Fibroblast of mammary gland (primary cell): Measurements from ENCODE around the gene NME3.
"Not testable (repeated sequence)": the region's sequence is repeated elsewhere in the genome, so short reads cannot be mapped to it uniquely, and the experiment has no call there.

Experiments
- DNase-seq: peaks from one replicate; pipeline ENCODE4 v3.0.0-alpha.2; 2010; ENCODE audit warnings: low read depth
- H3K4me3 ChIP-seq: 2 replicates; pipeline ENCODE4 v1.5.1; 2011; ENCODE audit warnings: low read depth, mild to moderate bottlenecking, low read length, moderate library complexity; ENCODE audit not compliant: control insufficient read depth
- TF ChIP-seq, protein P1 (sequence below): conservative IDR thresholded peaks from 2 replicates; pipeline ENCODE4 v1.5.1; 2011; ENCODE audit warnings: low read depth, low read length, inconsistent platforms; ENCODE audit not compliant: control insufficient read depth, insufficient read depth

The NME3 gene

DNA sequence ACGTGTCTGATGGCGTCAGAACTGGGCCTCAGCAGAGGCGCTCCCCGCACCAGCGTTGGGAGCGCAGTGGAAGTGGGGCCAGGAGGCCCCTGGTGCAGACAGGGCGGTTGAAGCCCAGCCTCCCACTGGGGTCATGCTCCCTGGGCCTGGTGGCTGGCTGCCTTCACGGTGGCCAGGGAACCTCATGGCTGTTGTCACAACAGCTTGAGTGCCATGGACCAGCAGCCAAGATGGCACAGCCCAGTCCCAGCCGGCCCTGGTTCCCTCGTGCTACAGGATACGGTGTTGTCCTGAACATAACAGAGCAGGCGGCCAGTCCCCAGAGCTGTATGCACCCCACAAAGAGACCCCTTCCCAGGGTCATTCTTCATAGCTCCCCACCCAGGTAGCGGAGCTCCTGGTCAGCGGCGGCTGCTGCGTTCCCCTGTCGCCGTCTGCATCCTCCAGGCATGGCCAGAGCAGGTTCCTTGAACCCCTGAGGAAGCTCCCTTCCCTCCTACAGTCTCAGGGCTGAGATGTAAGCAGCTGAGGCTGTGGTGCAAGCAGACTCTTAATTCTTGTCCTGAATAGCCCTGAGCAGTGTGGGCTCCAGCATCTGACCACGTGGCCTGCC is 29.7 kb downstream of the NME3 start:
- H3K4me3 ChIP-seq: no peak overlapping the region
- TF ChIP-seq, protein P1, sequence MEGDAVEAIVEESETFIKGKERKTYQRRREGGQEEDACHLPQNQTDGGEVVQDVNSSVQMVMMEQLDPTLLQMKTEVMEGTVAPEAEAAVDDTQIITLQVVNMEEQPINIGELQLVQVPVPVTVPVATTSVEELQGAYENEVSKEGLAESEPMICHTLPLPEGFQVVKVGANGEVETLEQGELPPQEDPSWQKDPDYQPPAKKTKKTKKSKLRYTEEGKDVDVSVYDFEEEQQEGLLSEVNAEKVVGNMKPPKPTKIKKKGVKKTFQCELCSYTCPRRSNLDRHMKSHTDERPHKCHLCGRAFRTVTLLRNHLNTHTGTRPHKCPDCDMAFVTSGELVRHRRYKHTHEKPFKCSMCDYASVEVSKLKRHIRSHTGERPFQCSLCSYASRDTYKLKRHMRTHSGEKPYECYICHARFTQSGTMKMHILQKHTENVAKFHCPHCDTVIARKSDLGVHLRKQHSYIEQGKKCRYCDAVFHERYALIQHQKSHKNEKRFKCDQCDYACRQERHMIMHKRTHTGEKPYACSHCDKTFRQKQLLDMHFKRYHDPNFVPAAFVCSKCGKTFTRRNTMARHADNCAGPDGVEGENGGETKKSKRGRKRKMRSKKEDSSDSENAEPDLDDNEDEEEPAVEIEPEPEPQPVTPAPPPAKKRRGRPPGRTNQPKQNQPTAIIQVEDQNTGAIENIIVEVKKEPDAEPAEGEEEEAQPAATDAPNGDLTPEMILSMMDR: no peak
- DNase-seq: no peak

GRCh38 chr16:1740781-1741490 is 30.4 kb downstream of the NME3 start:
- DNase-seq: no peak
- H3K4me3 ChIP-seq: no peak overlapping the region
- TF ChIP-seq, protein P1: no peak

DNA sequence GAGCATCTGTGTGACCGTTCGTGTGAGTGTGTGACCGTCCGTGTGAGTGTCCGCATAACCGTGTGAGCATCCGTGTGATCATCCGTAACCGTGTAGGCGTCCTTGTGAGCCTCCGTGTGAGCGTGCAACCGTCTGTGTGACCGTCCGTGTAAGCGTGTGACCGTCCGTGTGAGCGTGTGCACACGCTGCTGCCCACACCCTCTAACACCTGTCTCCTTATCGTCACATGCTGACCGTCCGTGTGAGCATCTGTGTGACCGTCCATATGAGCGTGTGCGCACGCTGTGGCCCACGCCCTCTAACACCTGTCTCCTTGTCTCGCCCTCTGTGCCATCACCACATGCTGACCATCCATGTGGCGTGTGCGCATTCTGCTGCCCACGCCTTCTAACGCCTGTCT is 31.1 kb downstream of the NME3 start:
- DNase-seq: no peak
- TF ChIP-seq, protein P1: no peak
- H3K4me3 ChIP-seq: no peak overlapping the region

GRCh38 chr16:1734816-1735215 is 36.5 kb downstream of the NME3 start:
- DNase-seq: no peak
- H3K4me3 ChIP-seq: no peak overlapping the region
- TF ChIP-seq, protein P1: no peak

GRCh38 chr16:1734123-1734522 is 37.2 kb downstream of the NME3 start:
- DNase-seq: no peak
- TF ChIP-seq, protein P1: no peak
- H3K4me3 ChIP-seq: no peak overlapping the region

- DNase-seq, H3K4me3 ChIP-seq: not testable (repeated sequence)
Observed at GRCh38 chr16:1732551-1732987, 38.8 kb downstream of the NME3 start.

- no peak overlapping the region for H3K4me3 ChIP-seq
Observed at GRCh38 chr16:1732071-1732470, 39.3 kb downstream of the NME3 start.

More at GRCh38 chr16:1732071-1732470, 39.3 kb downstream of the NME3 start:
- DNase-seq: no peak
- TF ChIP-seq, protein P1: no peak
